H1 (cell line): ENCODE measurements around the gene MMP13. TPM values are rescaled to one million over a fixed set of nuclear protein-coding genes. Genes with fewer than 3 reads are reported as not detected.

ENCODE experiments used
- CHD7 ChIP-seq: fragments of 300-600 bp; sonication (generic); IDR thresholded peaks from 2 replicates; pipeline ENCODE4 v1.7.1; 2012; ENCODE audit warnings: low read length, moderate library complexity, mild to moderate bottlenecking, inconsistent platforms; ENCODE audit not compliant: insufficient replicate concordance
- polyA plus RNA-seq, 7 experiments: library from polyadenylated mRNA; depleted of rRNA in 3 of 7; stranded (reverse) in 5 of 7; unstranded in 2 of 7; fragments of >200 nt in 5 of 7; fragments of 200-250 nt in 2 of 7; gene quantifications; 1 replicate in 5 of 7; 2 replicates in 1 of 7; 4 replicates in 1 of 7; pipeline versions ENCODE4 v1.2.1 to v1.2.3, GENCODE V29; 2011 to 2013; ENCODE audit warnings: missing spikeins in 2 of 7, mixed read lengths in 2 of 7
- total RNA-seq: library from RNA; stranded (reverse); fragmentation: NEBNext Ultra II Directional; extraction: Animal tissue kit (Norgen Biotek cat#: 25700); gene quantifications from 2 replicates; pipeline ENCODE4 v1.2.1, GENCODE V29; 2021

The MMP13 gene
- total and polyA plus RNA-seq, 2 of the 8 experiments (the other 6 are each of a cell fraction or from before 2014, with no cell fraction given): not detected

- no peak for TF ChIP-seq CHD7
These were observed 10.5 kb upstream of the MMP13 start (continued) for GRCh38 chr11:102966011-102966410.
